ENCODE results near the gene GATD1.

Gene GATD1

GRCh38 chr11:812390-812789 is 35.1 kb upstream of the GATD1 start:
- no peak for DNase-seq

GRCh38 chr11:811446-812245 is 34.4 kb upstream of the GATD1 start:
- DNase-seq, result peak; percentile 69

- no peak for DNase-seq
Measured at GRCh38 chr11:810040-810567, 32.8 kb upstream of the GATD1 start.

GRCh38 chr11:809287-810039 is 32.2 kb upstream of the GATD1 start, which contains the start of gene RPLP2:
Gene RPLP2, plus strand, starts transcription at chr11:809967. Its CDS starts 268 bp downstream, at chr11:810235.
- DNase-seq, result peak; percentile 98

- DNase-seq, result peak; percentile 68
Measured at GRCh38 chr11:808427-809286, 31.4 kb upstream of the GATD1 start.

GRCh38 chr11:804599-804964 is 27.3 kb upstream of the GATD1 start:
- no peak for DNase-seq

- DNase-seq, result peak; percentile 35
Measured at GRCh38 chr11:803770-804598, 26.7 kb upstream of the GATD1 start.

GRCh38 chr11:803467-803742 is 26.1 kb upstream of the GATD1 start:
- no peak for DNase-seq

GRCh38 chr11:802693-803466 is 25.6 kb upstream of the GATD1 start:
- no peak for DNase-seq

GRCh38 chr11:802018-802617 is 24.8 kb upstream of the GATD1 start:
- no peak for DNase-seq

GRCh38 chr11:801097-801780 is 24.0 kb upstream of the GATD1 start:
- no peak for DNase-seq

- no peak for DNase-seq
Measured at GRCh38 chr11:800473-800872, 23.2 kb upstream of the GATD1 start.

GRCh38 chr11:799641-800316 is 22.5 kb upstream of the GATD1 start:
- no peak for DNase-seq

- peak; percentile 88 for DNase-seq
Measured at GRCh38 chr11:798093-798713, 20.9 kb upstream of the GATD1 start, which contains the start of gene SLC25A22. Gene SLC25A22, minus strand, starts transcription at chr11:798281. Its CDS starts 3,275 bp downstream, at chr11:795006.

- DNase-seq, result peak; percentile 86
Measured at GRCh38 chr11:797296-798092, 20.2 kb upstream of the GATD1 start.

- no peak for DNase-seq
Measured at GRCh38 chr11:796565-797295, 19.4 kb upstream of the GATD1 start.
